Daoy (cell line): ENCODE data around the gene CYP3A5. TPM values are rescaled to one million over a fixed set of nuclear protein-coding genes. Genes with fewer than 3 reads are reported as not detected.

Experiments
- DNase-seq: peaks from one replicate; pipeline ENCODE4 v3.0.0-alpha.2; 2015; ENCODE audit warnings: low read depth
- total RNA-seq: library from RNA; depleted of rRNA; stranded (reverse); fragments of >200 nt; shearing (Covaris generic); gene quantifications from 2 replicates; pipeline ENCODE4 v1.2.3, GENCODE V29; 2014; rRNA removed

CYP3A5 gene
- total RNA-seq, 1 experiment from 2014 or later: 0.57 TPM

DNA sequence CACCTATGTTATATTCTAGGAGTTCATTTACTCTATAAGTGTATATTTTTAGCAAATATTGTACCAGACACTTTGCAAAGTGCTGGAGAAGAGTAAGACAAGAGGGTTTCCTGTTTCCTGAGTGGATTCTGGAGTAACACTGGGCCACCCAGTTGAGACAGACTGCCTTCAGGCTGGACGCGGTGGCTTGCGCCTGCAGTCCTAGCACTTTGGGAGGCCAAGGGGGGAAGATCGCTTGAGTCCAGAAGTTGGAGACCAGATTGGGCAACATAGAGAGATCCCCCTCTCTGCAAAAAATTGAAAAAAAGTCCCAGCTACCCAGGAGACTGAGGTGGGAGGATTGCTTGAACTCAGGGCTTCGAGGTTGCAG is 63.8 kb downstream of the CYP3A5 start:
- DNase-seq: no peak

DNA sequence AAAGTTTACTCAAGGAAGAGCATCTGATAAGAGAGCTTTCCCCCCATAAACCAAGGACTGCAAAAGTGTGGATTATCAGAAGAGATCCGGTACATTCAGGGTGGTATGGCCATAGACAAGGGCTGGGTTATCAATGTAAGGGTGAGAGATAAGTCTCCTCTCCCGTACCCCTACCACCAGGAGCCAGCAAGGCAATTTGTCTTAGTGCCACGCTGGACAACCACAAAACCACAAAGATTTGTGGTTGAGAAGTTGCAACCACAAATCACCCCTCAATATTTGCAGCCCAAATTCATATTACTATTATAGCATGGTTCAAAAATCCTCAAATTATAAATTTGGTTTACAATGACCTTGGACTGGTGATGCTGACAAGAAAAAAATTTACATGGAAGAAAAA is 65.3 kb downstream of the CYP3A5 start:
- no peak for DNase-seq

DNA sequence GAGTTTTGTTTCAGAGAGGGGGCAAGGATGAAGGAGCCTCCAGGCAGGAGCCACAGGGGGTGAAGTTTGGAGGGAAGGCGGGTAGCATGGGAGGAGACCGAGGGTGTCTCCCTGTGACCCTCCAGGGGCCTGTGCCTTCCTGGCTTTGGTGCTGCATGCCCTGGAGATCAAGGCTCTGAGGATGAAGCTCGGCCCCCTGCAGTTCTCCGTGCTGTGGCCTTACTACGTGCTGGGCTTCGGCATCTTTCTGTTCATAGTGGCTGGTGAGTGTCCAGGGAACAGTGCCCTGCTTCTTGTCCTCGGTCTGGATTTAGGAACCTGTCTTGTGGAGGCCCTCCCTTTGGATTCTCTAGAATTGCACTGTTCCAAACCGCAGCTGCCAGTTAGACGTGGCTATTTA is 72.2 kb downstream of the CYP3A5 start:
- DNase-seq: no peak

DNA sequence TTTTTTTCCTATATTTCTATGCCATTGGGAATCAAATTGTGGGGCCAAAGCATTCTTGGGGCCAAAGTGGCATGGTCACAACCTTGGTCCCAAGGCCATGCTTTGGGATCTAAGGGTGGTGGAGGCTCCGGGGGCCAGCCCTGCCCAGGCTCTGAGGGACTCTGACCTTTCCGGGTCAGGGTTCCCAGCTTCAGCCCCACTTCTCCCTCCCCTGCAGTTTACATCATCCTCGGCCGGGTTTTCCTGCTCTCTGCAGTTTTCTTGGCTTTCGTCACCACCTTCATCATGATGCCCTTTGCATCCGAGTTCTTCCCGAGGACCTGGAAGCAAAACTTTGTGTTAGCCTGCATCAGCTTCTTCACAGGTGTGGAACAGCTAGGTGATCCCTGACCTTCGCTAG is 73.3 kb downstream of the CYP3A5 start:
- no peak for DNase-seq

DNA sequence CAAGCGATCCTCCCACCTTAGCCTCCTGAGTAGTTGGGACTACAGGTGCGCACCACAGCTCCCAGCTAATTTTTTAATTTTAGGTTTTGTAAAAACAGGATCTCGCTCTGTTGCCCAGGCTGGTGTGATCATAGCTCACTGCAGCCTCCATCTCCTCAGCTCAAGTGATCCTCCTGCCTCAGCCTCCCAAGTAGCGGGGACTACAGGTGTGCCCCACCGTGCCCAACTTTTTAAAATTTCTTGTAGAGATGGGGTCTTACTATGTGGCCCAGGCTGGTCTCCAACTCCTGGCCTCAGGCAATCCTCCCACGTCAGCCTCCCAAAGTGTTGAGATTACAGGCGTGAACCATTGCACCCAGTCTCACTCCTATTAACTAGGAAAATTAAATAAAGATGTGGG is 74.3 kb downstream of the CYP3A5 start:
- no peak for DNase-seq

DNA sequence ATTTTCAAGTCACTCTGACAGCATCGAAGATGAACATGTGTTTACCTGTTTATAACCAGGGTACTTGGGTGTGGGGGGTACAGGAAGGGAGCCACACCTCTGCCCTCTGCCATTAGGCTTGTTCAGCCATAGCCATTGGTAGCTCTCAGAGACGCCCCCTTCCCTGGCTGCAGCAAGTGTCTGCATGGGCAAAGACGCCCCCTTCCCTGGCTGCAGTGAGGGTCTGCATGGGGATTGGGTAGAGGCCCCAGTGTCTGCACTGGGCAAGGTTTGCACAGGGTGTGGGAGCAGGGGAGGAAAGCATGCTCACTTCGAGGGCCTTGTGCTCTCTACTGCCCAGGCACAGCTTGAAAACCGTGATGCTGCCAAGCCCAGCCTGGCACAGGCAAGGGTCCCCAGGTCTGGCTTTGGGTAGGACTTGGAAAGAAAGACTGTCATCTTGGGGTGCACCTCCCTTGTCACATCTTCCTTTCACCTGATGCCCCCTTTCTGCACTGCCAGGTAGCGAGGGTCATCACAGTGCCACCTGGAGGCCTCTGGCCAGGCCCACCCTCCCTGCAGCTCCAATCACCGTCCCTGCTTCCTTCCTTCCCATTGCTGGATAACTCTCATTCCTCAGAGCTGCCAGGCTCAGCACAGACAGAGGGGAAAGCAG is 78.0 kb downstream of the CYP3A5 start:
- no peak for DNase-seq

DNA sequence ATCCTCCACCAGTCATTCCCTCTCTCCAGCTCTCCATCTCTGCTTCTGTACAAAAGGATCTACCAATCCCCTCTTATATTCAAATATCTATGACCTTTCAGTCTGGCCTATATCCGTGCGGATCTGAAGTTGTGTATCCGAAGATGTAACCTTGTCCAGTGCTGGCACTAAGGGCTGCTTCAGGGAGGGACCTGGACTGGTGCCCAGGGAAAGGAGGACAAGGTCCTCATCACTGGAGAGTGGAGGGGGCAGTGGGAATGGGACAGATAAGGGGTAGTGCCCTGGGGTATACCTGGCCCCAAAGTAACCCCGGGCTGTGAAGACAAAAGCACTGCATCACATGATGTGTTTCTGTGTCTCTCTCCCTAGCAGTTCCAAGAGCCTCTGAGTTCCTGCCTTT is 80.0 kb downstream of the CYP3A5 start:
- no peak for DNase-seq

Other genes with a start within 250 kb of the CYP3A5 start
- 9.7 and 11.9 TPM in 2 replicates for gene PTCD1, start 241.2 kb downstream of the CYP3A5 start, total RNA-seq
- 51.9 and 60.1 TPM in 2 replicates for gene CPSF4, start 241.1 kb downstream of the CYP3A5 start, total RNA-seq
- 686 and 1,432 TPM in 2 replicates for gene ATP5MF, start 213.8 kb downstream of the CYP3A5 start, total RNA-seq
- 15.6 and 17.8 TPM in 2 replicates for gene ZNF789, start 207.1 kb downstream of the CYP3A5 start, total RNA-seq
- gene ZNF394, start 179.7 kb downstream of the CYP3A5 start, total RNA-seq: 33.4 and 37.5 TPM in 2 replicates
- gene ZKSCAN5, start 175.3 kb downstream of the CYP3A5 start, total RNA-seq: 20.5 and 27.7 TPM in 2 replicates
- 18.7 and 22.4 TPM in 2 replicates for gene FAM200A, start 127.9 kb downstream of the CYP3A5 start, total RNA-seq
- 89.1 and 116 TPM in 2 replicates for gene ZNF655, start 121.4 kb downstream of the CYP3A5 start, total RNA-seq
- 0.69 TPM in 1 of 2 replicates, not detected in the other for gene TMEM225B, start 81.7 kb downstream of the CYP3A5 start, total RNA-seq
- gene ZSCAN25, start 63.0 kb downstream of the CYP3A5 start, total RNA-seq: 19.6 and 20.5 TPM in 2 replicates
- not detected in 2 replicates for gene CYP3A7, start 55.2 kb upstream of the CYP3A5 start, total RNA-seq
- gene CYP3A4, start 104.2 kb upstream of the CYP3A5 start, total RNA-seq: 0.09 and 0.11 TPM in 2 replicates
- gene CYP3A43, start 148.0 kb upstream of the CYP3A5 start, total RNA-seq: not detected in 2 replicates
- not detected in 2 replicates for gene OR2AE1, start 197.0 kb upstream of the CYP3A5 start, total RNA-seq
- gene TRIM4, start 239.5 kb upstream of the CYP3A5 start, total RNA-seq: 21.0 and 24.6 TPM in 2 replicates
- not detected in 2 replicates for gene GJC3, start 249.6 kb upstream of the CYP3A5 start, total RNA-seq